HG02885 (cell line): ENCODE data around the gene PSME4.

Experiments used
- ATAC-seq: cut with Tn5 transposase; IDR thresholded peaks from one replicate; pipeline ENCODE4 v1.9.1; 2021; ENCODE audit warnings: mild to moderate bottlenecking; ENCODE audit not compliant: unreplicated experiment, poor library complexity

The PSME4 gene

GRCh38 chr2:53970724-53971602 lies at the start of gene PSME4:
TSS of gene PSME4 (minus strand) at chr2:53970993. CDS start at chr2:53970784, 209 bp downstream.
- ATAC-seq = peak; percentile 90

GRCh38 chr2:54015798-54016699 lies 45.3 kb upstream of the PSME4 start:
- ATAC-seq = no peak

GRCh38 chr2:54013996-54014395 lies 43.2 kb upstream of the PSME4 start:
- no peak for ATAC-seq

- no peak for ATAC-seq
These were observed 41.8 kb upstream of the PSME4 start for GRCh38 chr2:54012538-54013141.

- ATAC-seq = no peak
These were observed 38.8 kb upstream of the PSME4 start for GRCh38 chr2:54009549-54009948.

GRCh38 chr2:54008439-54008838 lies 37.6 kb upstream of the PSME4 start:
- no peak for ATAC-seq

- no peak for ATAC-seq
These were observed 29.7 kb upstream of the PSME4 start for GRCh38 chr2:54000524-54000923.

GRCh38 chr2:54000122-54000521 lies 29.3 kb upstream of the PSME4 start:
- no peak for ATAC-seq

GRCh38 chr2:53998834-53999233 lies 28.0 kb upstream of the PSME4 start:
- ATAC-seq = no peak

- ATAC-seq = peak; percentile 88
These were observed 24.3 kb upstream of the PSME4 start for GRCh38 chr2:53994818-53995808.

- ATAC-seq = no peak
These were observed 21.2 kb upstream of the PSME4 start for GRCh38 chr2:53991948-53992347.

- no peak for ATAC-seq
These were observed 18.5 kb upstream of the PSME4 start for GRCh38 chr2:53989210-53989862.

- ATAC-seq = peak; percentile 77
These were observed 16.6 kb upstream of the PSME4 start for GRCh38 chr2:53987336-53987921.

- no peak for ATAC-seq
These were observed 14.9 kb upstream of the PSME4 start for GRCh38 chr2:53985646-53986045.

GRCh38 chr2:53969968-53970723 lies 647 bp downstream of the PSME4 start:
- peak; percentile 29 for ATAC-seq

- ATAC-seq = peak; percentile 22
These were observed 1.4 kb downstream of the PSME4 start for GRCh38 chr2:53969285-53969967.

GRCh38 chr2:53964987-53965687 lies 5.7 kb downstream of the PSME4 start:
- ATAC-seq = no peak
